Eye (tissue), 1 donor: Measurements from ENCODE around the gene CNGA3.

ENCODE experiments used
- DNase-seq: peaks from one replicate; pipeline ENCODE4 v3.0.0-alpha.2; 2015

CNGA3 gene

DNA sequence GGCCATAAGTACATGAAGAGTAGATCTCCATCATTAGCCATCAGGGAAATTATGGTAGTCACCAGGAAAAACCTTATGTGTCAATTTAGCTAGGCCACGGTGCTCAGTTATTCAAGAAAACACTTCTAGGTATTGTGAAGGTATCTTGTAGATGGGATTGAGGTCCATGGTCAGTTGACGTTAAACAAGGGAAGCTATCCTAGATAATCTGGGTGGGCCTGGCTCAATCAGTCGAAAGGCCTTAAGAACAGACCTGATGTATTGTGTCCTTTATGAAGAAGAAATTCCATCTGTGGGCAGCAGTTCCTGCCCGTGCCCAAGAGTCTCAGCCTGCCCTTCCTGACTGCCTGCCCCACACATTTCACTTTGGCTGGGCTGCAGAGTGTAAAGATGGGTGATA lies 16.7 kb upstream of the CNGA3 start:
- DNase-seq: no peak

- DNase-seq: no peak
These were observed 13.3 kb upstream of the CNGA3 start for GRCh38 chr2:98332989-98333388.

- no peak for DNase-seq
These were observed 12.3 kb upstream of the CNGA3 start for GRCh38 chr2:98333922-98334321.

GRCh38 chr2:98334439-98335078 lies 11.7 kb upstream of the CNGA3 start:
- peak; percentile 27 for DNase-seq

- DNase-seq: no peak
These were observed 11.0 kb upstream of the CNGA3 start for GRCh38 chr2:98335271-98335670.

DNA sequence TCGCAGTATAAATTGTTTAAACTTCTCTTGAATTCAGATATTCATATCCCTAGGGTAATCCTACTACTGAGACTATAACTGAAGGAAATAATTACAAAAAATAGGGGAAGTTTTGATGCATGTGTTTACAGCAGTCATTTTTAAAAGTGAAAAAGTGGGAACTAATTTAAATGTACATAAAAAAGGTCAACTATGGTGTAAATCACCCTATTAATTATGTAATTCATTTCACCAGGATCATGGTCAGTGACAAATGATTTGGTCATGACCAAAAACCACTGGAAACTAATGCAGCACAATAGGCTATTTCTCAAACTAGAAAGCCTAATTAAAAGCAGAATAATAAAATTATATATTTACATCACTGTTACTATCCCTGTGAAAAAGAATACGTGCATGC lies 5.0 kb upstream of the CNGA3 start:
- no peak for DNase-seq

- peak; percentile 5 for DNase-seq
These were observed 3.0 kb upstream of the CNGA3 start for GRCh38 chr2:98343285-98343684.

DNA sequence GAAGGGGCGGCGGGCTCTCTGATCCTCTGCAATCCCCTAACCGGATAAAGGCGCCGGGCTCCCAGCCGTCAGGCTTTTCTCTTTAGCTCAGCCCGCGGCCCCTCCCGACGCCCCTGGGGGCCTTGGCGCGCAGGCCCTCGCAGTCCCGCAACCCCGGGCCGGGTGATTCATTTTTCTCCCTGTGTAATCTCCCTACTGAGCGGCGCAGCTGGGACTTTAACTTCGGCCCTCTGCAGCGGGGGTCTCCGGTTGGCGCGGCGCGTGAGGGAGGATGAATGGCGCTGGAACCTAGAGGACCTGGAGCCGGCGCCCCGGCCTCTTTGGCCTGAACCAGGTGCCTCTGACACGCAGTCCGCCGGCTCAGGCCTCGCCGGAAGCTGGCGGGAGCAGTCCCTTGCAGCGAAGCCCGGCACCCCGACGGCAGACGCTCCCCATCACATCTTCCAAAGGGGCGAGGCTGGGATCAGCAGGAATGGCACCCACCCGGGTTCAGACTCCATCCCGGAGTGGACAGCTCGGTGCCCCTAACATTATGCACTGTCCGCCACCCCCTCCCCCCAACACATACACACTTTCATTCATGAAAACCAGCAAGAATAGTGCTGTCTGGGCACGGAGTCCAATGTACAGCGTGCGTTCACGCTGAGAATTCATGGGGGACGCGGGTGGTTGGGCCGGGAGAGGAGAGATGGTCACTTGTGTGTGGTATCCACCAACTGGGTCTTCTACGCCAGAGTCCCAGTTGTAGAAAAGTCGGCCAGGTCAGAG lies 1.2 kb downstream of the CNGA3 start:
- peak; percentile 62 for DNase-seq

DNA sequence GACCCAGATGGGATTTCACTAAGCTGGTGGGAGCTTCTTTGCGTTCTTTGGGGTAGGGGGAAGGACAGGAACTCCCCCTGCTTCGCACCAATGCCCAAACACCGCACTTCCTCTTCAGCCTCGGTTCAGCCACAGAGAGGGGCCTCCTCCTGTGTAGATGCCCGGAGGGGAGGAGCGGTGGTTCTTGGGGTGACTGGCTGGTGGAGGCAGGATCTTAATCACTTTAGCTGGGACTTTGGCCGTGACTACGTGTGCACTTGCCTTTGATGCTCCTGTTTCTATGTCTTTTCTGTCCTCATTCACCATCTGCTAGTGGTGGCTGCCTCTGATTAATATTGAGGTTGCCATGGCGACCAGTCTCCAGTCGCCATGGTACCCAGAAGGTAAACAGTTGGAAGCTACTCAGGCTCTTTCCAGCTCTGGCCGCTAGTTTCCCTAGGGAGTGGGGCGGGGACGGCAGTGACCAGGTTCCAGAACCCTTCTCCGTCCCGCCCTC lies 1.9 kb downstream of the CNGA3 start:
- peak; percentile 85 for DNase-seq

DNA sequence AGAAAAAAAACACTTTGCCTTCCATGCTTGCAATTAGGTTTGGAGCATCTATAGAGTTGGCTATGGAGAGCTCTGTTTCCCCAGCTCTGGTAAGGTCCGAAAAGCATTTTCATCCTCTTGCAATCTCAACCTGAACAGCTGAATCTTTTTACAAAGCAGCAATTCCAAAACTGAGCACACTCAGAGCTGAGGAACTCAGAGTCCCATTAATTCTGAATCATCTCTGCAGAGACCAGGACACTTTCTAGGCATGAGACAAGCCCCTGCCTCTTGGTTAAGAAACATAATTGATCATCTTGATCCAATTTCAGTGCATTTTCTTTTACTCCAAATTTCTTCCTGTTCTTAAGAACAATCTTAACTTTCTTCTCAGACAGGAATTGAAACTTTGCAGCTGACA lies 4.2 kb downstream of the CNGA3 start:
- no peak for DNase-seq

- no peak for DNase-seq
These were observed 9.6 kb downstream of the CNGA3 start for GRCh38 chr2:98355881-98356280.

DNA sequence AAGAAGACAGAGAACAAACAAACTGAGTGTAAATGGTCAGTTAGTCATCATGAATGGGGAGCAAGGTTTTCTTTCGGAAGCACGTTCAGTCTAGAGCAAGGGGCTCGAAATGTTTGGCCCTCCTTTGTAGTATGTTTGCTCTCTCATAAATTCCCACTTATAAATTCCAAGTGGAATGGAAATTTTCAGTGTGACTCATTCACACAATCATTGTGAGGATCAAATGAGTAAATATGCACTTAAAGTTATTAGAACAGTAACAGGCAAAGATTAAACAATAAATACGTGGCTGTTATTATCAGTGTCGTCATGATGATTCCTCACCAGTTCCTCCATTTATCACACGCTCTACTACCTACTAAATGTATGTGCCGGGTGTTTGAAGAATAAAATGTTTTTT lies 10.5 kb downstream of the CNGA3 start:
- DNase-seq: no peak

DNA sequence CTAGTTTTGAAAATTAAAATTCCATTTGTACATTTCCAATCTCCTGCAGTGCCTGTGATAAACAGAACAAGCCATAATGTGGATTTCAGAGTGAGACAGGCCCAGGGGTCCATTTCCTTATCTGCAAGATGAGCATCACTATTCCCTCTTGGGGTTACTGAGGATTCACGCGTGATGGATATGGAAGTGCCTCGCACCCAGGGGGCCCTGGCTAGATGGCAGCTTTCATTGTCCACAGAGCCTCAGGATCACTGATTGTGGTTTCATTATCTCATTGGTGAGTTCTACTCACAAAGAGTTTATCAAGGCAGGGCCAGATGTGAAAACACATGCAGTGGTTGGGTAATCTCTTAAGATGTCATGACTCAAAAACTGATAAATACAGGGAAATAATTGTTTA lies 11.6 kb downstream of the CNGA3 start:
- peak; percentile 52 for DNase-seq

GRCh38 chr2:98359986-98360385 lies 13.7 kb downstream of the CNGA3 start:
- no peak for DNase-seq

DNA sequence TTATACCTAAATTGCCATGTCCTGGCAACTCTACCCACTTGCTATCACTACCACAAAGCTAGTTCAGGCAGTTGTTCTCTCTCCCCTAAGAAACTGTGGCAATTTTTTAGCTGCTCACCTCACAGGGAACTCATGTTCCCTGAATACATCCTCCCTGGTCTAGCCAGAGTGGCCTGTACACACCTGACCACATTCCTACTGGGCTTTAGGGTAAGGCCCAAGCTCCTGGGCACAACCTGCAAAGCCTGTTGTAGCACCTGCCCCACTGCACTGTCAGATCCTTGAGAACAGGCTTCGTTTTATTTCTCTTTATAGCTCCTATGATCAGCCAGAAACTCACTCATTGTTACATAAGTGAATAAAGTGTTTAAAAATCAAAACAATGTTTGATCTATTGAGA lies 21.5 kb downstream of the CNGA3 start:
- DNase-seq: no peak

GRCh38 chr2:98369710-98370239 lies 23.5 kb downstream of the CNGA3 start:
- DNase-seq: no peak

DNA sequence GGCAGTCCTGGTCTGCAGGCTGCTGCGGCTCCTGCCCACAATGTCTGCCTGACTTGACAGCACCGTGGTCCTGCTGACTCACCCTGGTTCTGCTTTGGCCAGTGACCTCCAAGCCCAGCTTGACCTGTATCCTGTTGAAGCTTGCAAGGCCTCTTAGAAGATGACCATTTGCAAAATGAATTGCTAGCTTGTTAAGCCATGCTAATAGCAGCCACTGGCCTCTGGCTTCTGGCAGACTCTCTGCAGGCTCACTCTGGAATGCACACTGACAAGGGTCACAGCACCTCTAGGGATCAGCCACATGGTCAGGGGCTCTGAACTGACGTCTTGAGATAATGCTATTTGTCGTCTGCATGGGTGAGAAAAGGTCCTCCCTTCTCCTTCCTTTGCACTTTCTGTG lies 25.9 kb downstream of the CNGA3 start:
- no peak for DNase-seq

GRCh38 chr2:98372579-98372978 lies 26.3 kb downstream of the CNGA3 start:
- no peak for DNase-seq

GRCh38 chr2:98374286-98374685 lies 28.0 kb downstream of the CNGA3 start:
- DNase-seq: no peak

DNA sequence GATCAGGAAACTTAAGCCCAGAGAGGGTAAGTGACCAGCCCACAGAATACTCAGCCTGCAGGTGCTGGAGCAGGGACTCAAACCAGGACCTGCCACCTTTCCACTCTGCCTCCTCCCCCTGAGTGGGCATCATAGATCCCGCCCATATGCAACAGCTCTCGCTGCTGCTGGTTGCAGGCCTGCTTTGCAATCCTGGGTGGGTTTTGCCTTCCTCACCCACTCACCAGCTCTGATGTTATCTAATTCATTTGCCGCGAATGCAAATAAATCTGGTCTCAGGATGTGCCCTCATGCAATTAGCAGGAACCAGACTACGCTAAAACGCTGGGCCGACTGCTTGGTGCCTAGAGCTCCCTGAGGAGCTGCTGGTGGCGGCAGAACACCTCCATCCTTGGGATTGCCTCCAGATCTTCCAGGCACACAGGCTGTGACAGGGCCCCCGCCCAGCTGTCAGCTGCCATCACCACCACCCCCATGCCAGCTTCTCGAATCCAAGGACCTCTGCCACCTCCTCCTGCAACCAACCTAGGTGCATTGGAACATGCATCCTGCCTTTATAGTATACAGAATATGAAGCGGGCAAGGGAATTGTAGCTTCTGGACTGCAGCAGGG lies 28.8 kb downstream of the CNGA3 start:
- DNase-seq: no peak

DNA sequence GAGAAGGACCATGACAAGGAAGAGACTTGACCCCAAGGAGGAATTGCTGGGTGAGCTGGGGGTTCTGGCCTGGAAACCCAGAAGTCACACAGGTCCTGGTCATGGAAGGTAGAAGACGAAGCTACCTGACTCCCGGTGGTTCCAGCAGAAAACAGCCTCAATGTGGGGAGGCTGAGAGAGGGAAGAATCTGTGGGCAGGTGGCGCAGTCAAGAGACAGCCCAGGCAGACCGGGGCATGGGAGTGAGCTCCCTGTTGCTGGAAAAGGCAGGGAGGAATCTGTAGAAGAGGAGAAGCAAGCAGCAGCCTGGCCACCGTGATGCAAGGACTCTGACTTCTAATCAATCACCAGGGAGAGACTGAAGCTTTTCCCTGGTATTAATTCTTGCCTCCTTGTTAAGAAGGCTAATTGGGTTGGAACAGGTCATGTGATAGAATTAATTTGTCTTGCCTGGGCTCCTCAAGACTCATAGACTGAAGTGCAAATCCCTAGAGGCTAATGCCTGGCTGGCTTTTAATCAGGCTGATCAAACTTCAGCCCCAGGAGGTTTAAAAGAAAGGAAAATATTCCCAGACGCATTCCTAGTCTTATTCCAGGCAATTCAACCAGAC lies 30.1 kb downstream of the CNGA3 start:
- peak; percentile 40 for DNase-seq

GRCh38 chr2:98376996-98377395 lies 30.7 kb downstream of the CNGA3 start:
- peak; percentile 30 for DNase-seq

DNA sequence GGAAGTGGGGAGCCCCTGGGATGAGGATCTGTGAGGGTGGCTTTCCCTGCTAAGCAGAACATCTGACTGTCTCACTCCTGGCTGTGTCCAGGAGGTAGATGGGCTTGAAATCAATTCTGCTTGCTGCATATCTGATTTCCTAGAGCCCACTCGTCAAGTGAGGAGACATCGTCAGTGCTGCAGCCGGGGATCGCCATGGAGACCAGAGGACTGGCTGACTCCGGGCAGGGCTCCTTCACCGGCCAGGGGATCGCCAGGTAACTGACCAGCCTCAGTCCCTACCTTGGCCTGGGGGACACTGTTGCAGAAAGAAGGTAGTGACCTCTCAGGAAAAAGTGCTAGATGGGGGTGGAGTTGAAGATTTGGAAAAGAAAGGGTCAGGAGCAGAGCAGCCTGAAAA lies 31.3 kb downstream of the CNGA3 start:
- peak; percentile 34 for DNase-seq
